HG03159 (cell line): Measurements from ENCODE around the gene PKP3.
"Not testable (repeated sequence)": the region's sequence is repeated elsewhere in the genome, so short reads cannot be mapped to it uniquely, and the experiment has no call there.

Experiments used
- ATAC-seq: cut with Tn5 transposase; IDR thresholded peaks from one replicate; pipeline ENCODE4 v1.9.1; 2021; ENCODE audit warnings: mild to moderate bottlenecking, moderate library complexity; ENCODE audit not compliant: unreplicated experiment

PKP3 gene

DNA sequence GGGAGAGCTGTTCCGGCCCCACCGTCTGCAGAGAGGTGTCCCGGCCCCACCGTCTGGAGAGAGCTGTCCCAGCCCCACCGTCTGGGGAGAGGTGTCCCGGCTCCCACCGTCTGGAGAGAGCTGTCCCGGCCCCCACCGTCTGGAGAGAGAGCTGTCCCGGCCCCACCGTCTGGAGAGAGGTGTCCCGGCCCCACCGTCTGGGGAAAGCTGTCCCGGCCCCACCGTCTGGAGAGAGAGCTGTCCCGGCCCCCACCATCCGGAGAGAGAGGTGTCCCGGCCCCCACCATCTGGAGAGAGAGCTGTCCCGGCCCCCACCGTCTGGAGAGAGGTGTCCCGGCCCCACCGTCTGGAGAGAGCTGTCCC is 30.6 kb upstream of the PKP3 start:
- not testable (repeated sequence) for ATAC-seq

DNA sequence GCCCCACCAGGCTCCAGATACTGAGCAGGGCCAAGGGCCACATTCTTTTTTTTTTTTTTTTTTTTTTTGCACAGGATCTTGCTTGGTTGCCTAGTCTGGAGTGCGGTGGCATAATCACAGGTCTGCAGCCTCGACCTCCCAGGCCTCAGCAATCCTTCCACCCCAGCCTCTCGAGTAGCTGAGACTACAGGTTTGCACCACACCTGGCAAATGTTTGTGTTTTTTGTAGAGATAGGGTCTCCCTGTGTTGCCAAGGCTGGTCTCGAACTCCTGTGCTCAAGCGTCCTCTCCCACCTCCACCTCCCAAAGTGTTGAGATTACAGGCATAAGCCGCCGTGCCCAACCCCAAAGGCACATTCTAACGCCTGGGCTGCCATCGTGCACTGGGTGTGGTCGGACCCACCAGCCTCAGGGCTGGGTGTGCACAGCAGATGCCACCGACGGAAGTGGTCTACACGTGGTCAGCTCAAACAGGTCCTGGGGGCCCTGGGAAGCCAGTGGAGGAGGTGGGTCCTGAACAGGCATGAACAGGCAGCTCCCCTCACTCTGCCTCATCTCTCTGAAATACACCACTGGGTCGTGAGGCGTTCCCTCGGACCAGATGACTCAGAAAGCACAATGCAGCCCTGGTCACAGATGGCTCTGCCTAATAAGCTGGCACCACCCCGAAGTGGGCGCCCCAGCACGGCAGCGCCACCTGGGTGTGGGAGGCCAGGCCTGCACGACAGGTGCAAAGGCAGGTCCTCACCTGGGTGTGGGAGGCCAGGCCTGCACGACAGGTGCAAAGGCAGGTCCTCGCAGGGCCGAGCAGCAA is 29.9 kb upstream of the PKP3 start:
- ATAC-seq = no peak

- no peak for ATAC-seq
Measured at GRCh38 chr11:364991-365725, 28.9 kb upstream of the PKP3 start.

DNA sequence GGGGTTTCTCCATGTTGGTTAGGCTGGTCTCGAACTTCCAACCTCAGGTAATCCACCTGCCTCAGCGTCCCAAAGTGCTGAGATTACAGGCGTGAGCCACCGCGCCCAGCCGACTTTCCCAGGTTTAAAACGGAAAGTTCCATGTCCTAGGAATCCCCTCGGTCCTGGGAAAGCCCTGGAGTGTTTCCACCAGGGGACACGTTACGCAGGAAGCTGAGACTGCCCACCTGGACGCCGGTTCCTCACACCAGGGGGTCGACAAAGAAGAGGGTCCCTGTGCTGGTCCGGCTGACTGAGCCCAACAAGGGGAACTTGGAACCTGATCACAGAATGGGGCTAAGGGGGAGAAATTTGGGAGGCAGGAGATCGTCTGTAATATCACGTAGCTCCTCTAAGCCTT is 28.2 kb upstream of the PKP3 start:
- ATAC-seq = no peak

DNA sequence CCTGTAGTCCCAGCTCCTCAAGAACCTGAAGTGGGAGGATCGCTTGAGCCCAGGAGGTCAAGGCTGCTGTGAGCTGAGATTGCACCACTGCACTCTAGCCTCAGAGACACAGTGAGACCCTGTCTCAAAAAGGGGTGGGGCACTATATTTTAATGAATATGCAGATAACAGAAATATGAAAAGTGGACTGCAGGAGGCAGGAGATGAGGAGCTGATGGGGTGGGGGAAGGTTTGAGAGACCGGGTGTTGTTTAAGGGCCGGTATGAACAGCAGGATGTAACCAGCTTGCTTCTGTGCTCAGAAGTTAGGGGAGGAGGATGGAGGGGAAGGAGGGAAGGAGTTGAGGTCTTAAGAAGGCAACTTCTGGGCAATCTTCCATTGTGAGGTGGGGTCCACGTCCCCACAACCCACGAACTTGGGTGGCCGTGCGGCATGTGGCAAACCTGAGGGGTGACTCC is 26.0 kb upstream of the PKP3 start:
- ATAC-seq = no peak

GRCh38 chr11:368414-369335 is 25.3 kb upstream of the PKP3 start:
- ATAC-seq = no peak

- ATAC-seq = no peak
Measured at GRCh38 chr11:369336-370018, 24.5 kb upstream of the PKP3 start, which contains the start of gene B4GALNT4. TSS of gene B4GALNT4 (plus strand) at chr11:369499. CDS start at chr11:369804, 305 bp downstream.

DNA sequence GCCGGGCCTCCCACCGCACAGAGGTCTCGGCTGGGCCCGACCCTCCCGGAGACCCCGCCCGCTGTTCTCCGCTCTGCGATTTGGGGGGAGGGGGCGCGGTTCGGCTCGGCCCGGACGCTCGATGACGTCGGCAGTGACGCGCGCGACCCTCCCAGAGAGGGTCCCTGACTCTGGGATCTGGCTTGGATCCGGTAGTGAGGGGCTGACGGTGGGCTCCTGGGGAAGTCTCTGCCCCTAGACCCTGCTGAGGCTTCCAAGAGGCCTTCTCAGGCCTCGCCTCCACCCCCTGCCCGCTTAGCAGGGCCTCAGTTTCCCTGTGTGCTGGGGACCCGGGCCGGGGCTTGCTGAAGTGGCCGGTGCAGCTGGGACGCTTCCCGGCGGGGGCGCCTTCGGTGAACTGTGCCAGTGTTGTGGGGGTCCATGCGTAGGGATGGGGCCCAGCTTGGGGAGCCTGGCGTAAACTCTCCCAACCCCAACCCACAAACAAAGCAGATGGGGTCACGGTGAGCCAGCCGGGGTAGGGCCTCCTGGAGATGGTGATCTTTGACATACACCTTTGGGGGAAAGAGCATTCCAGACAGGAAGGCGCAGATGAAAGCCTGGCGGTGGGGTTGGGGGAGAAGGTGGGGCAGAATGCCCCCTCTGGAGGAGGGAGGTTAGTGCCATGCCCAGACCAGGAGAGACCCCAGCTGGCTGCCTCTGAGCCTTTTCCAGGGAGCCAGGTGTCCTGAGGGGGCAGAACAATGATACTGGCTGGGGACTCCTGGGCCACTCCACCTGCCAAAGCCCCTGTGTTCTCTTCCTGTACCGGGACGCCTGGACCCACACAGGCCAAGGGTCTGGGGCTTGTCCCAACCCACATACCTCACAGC is 23.7 kb upstream of the PKP3 start:
- ATAC-seq = no peak

DNA sequence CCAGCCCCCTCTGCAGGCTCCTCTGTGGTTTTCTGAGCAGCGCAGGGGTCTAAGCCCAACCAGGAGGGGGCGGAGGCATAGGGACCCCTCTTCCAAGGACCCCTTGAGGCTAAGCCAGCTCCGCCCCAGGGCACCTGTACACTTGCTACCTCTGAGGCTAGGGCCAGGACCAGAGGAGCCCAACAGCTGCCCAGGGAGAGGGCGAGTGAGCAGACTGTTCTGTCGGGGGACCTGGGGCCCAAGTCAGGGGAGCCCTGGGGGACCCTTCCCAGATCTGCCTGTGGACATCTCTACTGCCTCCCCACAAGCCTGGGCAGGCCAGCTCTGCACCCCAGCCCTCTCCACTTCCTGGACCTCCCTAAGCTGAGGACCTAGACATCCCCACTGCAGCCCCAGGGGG is 23.0 kb upstream of the PKP3 start:
- ATAC-seq = no peak

DNA sequence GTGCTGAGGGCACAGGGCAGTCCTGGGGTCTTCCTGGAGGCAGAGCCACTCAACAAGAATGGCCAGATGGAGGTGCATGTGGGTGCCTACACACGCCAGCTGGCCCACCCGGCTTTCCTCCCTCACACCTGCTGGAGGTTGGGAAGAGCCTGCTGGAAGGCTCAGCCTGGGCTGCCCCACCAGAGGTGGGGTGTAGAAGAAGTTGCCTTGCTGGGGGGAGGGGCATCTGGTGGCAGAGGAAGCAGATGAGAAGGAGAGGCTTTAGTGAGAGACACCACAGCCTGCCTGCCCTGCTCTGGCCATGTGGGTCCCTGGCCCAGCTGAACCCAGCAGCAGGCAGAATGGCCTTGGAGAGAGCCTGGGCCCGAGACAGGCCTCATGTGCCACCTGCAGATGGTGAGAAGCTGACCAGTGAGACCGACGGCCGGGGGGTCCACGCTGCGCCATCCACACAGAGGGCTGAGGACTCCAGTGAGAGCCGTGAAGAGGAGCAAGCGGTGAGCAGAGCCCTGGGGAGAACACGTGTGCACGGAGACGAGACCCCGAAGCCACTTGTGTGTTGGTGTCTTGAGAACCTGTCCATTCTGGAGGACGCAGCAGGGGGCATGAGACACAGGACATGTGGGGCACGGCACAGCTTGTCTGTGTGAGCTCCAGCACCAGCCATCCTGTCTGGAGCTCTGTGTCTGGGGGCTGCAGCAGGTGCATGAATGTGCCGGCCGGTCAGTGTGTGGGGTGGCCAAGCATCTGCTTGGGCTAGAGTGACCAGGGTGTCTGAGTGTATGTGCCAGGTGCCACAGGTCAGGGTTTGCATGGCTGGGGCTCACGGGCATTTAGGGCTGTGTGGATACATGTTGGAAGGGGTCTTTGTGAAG is 22.1 kb upstream of the PKP3 start:
- ATAC-seq = no peak

GRCh38 chr11:372809-373715 is 20.9 kb upstream of the PKP3 start:
- ATAC-seq = no peak

DNA sequence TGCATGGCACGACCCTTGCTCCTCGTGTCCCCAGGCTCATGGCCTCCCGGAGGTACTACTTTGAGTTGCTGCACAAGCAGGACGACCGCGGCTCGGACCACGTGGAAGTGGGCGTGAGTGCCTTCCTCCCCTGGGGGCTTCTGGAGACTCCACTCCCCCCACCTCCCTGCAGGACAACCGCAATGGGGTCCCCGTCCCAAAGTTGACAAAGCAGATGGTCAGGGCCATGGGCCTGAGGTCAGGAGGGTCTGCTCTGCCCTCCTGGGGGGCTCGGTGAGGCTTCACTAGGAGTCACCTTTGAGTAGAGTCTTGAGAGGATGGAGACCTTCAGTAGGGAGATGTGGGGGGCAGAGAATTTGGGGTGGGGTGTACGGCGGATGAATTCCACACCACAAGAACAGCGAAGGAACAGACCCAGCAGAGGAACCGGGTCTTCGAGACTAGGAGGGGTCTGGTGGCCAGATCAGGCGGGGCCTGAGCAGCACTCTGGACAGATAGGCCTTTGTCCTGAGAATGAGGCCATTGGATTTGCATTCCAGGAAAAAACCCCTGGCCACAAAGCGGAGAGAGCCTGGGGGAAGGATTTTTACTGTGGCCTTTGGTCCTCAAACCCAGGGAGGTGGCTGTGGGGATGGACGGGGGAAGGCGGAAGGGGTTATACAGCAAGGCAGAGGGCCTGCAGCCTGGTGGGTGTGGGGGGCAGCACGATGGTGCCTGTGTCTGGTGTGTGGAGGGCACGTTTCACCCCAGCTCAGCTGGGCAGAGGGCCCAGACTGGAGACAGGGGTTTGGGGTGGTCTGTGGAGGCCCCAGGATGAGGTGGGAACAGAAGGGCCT is 20.1 kb upstream of the PKP3 start:
- ATAC-seq = no peak

- ATAC-seq = no peak
Measured at GRCh38 chr11:375065-376025, 18.7 kb upstream of the PKP3 start.

- no peak for ATAC-seq
Measured at GRCh38 chr11:376531-377173, 17.4 kb upstream of the PKP3 start.
